Effector memory CD8-positive, alpha-beta T cell (primary cell): Measurements from ENCODE around the gene STK40.

Source experiments
- ATAC-seq: fragments of 150-1000 bp; cut with Tn5 transposase; replicated peaks from 2 replicates; pipeline ENCODE4 v1.10.0; 2021; ENCODE audit warnings: mild to moderate bottlenecking, moderate library complexity
- DNase-seq, 3 experiments: peaks; one replicate each; pipeline ENCODE4 v3.0.0; 2021
- H3K27ac Mint-ChIP-seq, 2 donors: one replicate each; pipeline ENCODE4 v1.8.0; 2022; ENCODE audit warnings: mild to moderate bottlenecking in 2 of 2, mixed read lengths in 2 of 2, moderate library complexity in 2 of 2
- H3K27me3 Mint-ChIP-seq, 2 donors: one replicate each; pipeline ENCODE4 v1.8.0; 2022; ENCODE audit warnings: mixed read lengths in 2 of 2
- H3K36me3 Mint-ChIP-seq: one replicate; pipeline ENCODE4 v1.8.0; 2022; ENCODE audit warnings: mild to moderate bottlenecking, moderate library complexity, mixed read lengths; ENCODE audit not compliant: insufficient read depth
- H3K4me1 Mint-ChIP-seq, 2 donors: one replicate each; pipeline ENCODE4 v1.8.0; 2022; ENCODE audit warnings: low read depth in 2 of 2, mixed read lengths in 2 of 2
- H3K4me3 Mint-ChIP-seq, 2 donors: one replicate each; pipeline ENCODE4 v1.8.0; 2022; ENCODE audit warnings: mild to moderate bottlenecking in 2 of 2, mixed read lengths in 2 of 2, moderate library complexity in 2 of 2
- H3K9me3 Mint-ChIP-seq, 2 donors: one replicate each; pipeline ENCODE4 v1.8.0; 2022; ENCODE audit warnings: mixed read lengths in 2 of 2

STK40 gene

GRCh38 chr1:36411674-36412648 lies 26.2 kb upstream of the STK40 start:
- Mint-ChIP-seq H3K4me1 (peaks cover 0 to 2% of the 10 kb centered on the region in 2 donors), H3K36me3 (peaks cover 7% of the 10 kb centered on the region), H3K27ac (peak overlapping the region in 1 of 2 donors; percentile 25), H3K9me3 (no peaks in the 10 kb centered on the region), H3K4me3 (peak overlapping the region; percentile 18 to 25), H3K27me3 (no peaks in the 10 kb centered on the region)
- DNase-seq, result no peak
- peak; percentile 88 for ATAC-seq

- Mint-ChIP-seq H3K27me3 (no peaks in the 10 kb centered on the region), H3K4me1 (peaks cover 0 to 4% of the 10 kb centered on the region in 2 donors), H3K27ac (no peak overlapping the region), H3K4me3 (no peak overlapping the region), H3K9me3 (no peaks in the 10 kb centered on the region), H3K36me3 (peaks cover 4% of the 10 kb centered on the region)
- ATAC-seq (no peak), DNase-seq (no peak)
These were observed 22.8 kb upstream of the STK40 start for GRCh38 chr1:36408479-36408878.

GRCh38 chr1:36406440-36406839 lies 20.7 kb upstream of the STK40 start:
- H3K4me3 Mint-ChIP-seq, result no peak overlapping the region
- DNase-seq (no peak), ATAC-seq (no peak)
- H3K4me1 Mint-ChIP-seq, result peaks cover 0 to 2% of the 10 kb centered on the region in 2 donors
- no peaks in the 10 kb centered on the region for H3K27me3 Mint-ChIP-seq
- no peaks in the 10 kb centered on the region for H3K9me3 Mint-ChIP-seq
- peaks cover 4% of the 10 kb centered on the region for H3K36me3 Mint-ChIP-seq
- peak overlapping the region in 1 of 2 donors; percentile 19 for H3K27ac Mint-ChIP-seq

- ATAC-seq, result no peak
- no peak for DNase-seq
- Mint-ChIP-seq H3K27me3 (no peaks in the 10 kb centered on the region), H3K9me3 (no peaks in the 10 kb centered on the region), H3K36me3 (peaks cover 11% of the 10 kb centered on the region), H3K4me1 (peaks cover 12 to 18% of the 10 kb centered on the region in 2 donors), H3K4me3 (no peak overlapping the region), H3K27ac (no peak overlapping the region)
These were observed 16.8 kb upstream of the STK40 start for GRCh38 chr1:36402504-36402890.

GRCh38 chr1:36401602-36402503 lies 16.1 kb upstream of the STK40 start:
- DNase-seq (no peak), ATAC-seq (no peak)
- H3K27ac Mint-ChIP-seq, result peak overlapping the region; percentile 89
- H3K4me3 Mint-ChIP-seq, result peak overlapping the region in 1 of 2 donors; percentile 80
- H3K9me3 Mint-ChIP-seq, result no peaks in the 10 kb centered on the region
- no peaks in the 10 kb centered on the region for H3K27me3 Mint-ChIP-seq
- peaks cover 11% of the 10 kb centered on the region for H3K36me3 Mint-ChIP-seq
- peaks cover 17 to 21% of the 10 kb centered on the region in 2 donors for H3K4me1 Mint-ChIP-seq

- Mint-ChIP-seq H3K4me3 (peak overlapping the region; percentile 33 to 80), H3K36me3 (peaks cover 11% of the 10 kb centered on the region), H3K27me3 (no peaks in the 10 kb centered on the region), H3K4me1 (peaks cover 23% of the 10 kb centered on the region in 2 donors), H3K27ac (peak overlapping the region; percentile 89), H3K9me3 (no peaks in the 10 kb centered on the region)
- peak; percentile 22 to 41 (median 34) for DNase-seq
- ATAC-seq, result peak; percentile 60
These were observed 15.3 kb upstream of the STK40 start for GRCh38 chr1:36400825-36401601.

GRCh38 chr1:36400514-36400824 lies 14.7 kb upstream of the STK40 start:
- Mint-ChIP-seq H3K9me3 (no peaks in the 10 kb centered on the region), H3K27ac (peak overlapping the region; percentile 89), H3K36me3 (peaks cover 11% of the 10 kb centered on the region), H3K4me1 (peaks cover 23% of the 10 kb centered on the region in 2 donors), H3K27me3 (no peaks in the 10 kb centered on the region), H3K4me3 (peak overlapping the region in 1 of 2 donors; percentile 80)
- DNase-seq, result no peak
- ATAC-seq, result peak; percentile 13

- Mint-ChIP-seq H3K4me1 (peaks cover 27 to 28% of the 10 kb centered on the region in 2 donors), H3K36me3 (peaks cover 11% of the 10 kb centered on the region)
These were observed 12.8 kb upstream of the STK40 start for GRCh38 chr1:36398370-36398977.

GRCh38 chr1:36397378-36398230 lies 11.9 kb upstream of the STK40 start, which contains the start of gene LSM10:
LSM10 (minus strand) TSS chr1:36397908; CDS start chr1:36394129, 3,779 bp downstream.
- H3K36me3 Mint-ChIP-seq, result peaks cover 17% of the 10 kb centered on the region
- peak; percentile 85 for ATAC-seq
- H3K4me3 Mint-ChIP-seq, result peak within 1 kb of the TSS; percentile 96 to 98
- H3K4me1 Mint-ChIP-seq, result peaks cover 29 to 30% of the 10 kb centered on the region in 2 donors
- no peaks in the 10 kb centered on the region for H3K27me3 Mint-ChIP-seq
- peak; percentile 85 to 87 (median 85) for DNase-seq
- no peaks in the 10 kb centered on the region for H3K9me3 Mint-ChIP-seq
- H3K27ac Mint-ChIP-seq, result peak within 1 kb of the TSS; percentile 96 to 98

More at GRCh38 chr1:36398370-36398977, 12.8 kb upstream of the STK40 start:
- ATAC-seq (no peak), DNase-seq (no peak)
- peak overlapping the region; percentile 96 to 98 for H3K27ac Mint-ChIP-seq
- H3K9me3 Mint-ChIP-seq, result no peaks in the 10 kb centered on the region
- no peaks in the 10 kb centered on the region for H3K27me3 Mint-ChIP-seq
- H3K4me3 Mint-ChIP-seq, result peak overlapping the region; percentile 96 to 98

- Mint-ChIP-seq H3K4me3 (peak overlapping the region; percentile 96 to 98), H3K27me3 (no peaks in the 10 kb centered on the region), H3K4me1 (peaks cover 29 to 33% of the 10 kb centered on the region in 2 donors), H3K9me3 (no peaks in the 10 kb centered on the region), H3K36me3 (peaks cover 18% of the 10 kb centered on the region), H3K27ac (peak overlapping the region; percentile 96 to 98)
- DNase-seq (no peak), ATAC-seq (peak; percentile 38)
These were observed 11.3 kb upstream of the STK40 start for GRCh38 chr1:36397083-36397377.

- Mint-ChIP-seq H3K36me3 (peaks cover 21% of the 10 kb centered on the region), H3K9me3 (no peaks in the 10 kb centered on the region), H3K27me3 (no peaks in the 10 kb centered on the region), H3K27ac (peak overlapping the region; percentile 96 to 98), H3K4me3 (peak overlapping the region; percentile 96 to 98), H3K4me1 (peaks cover 29 to 34% of the 10 kb centered on the region in 2 donors)
- no peak for ATAC-seq
- DNase-seq, result no peak
These were observed 10.6 kb upstream of the STK40 start for GRCh38 chr1:36396359-36396758.

GRCh38 chr1:36393686-36394085 lies 8.0 kb upstream of the STK40 start:
- Mint-ChIP-seq H3K4me3 (no peak overlapping the region), H3K36me3 (peaks cover 29% of the 10 kb centered on the region), H3K27ac (no peak overlapping the region), H3K27me3 (no peaks in the 10 kb centered on the region), H3K4me1 (peaks cover 20 to 34% of the 10 kb centered on the region in 2 donors), H3K9me3 (no peaks in the 10 kb centered on the region)
- ATAC-seq, result no peak
- DNase-seq, result no peak
